Neural cell (in vitro differentiated cells): Measurements from ENCODE around the gene KRT32.

Source experiments
- EP300 ChIP-seq: fragments of 450-650 bp; conservative IDR thresholded peaks from 2 replicates; pipeline ENCODE4 v1.6.1; 2014; ENCODE audit warnings: antibody characterized with exemption, mild to moderate bottlenecking, moderate library complexity; ENCODE audit not compliant: poor library complexity, severe bottlenecking
- MXI1 ChIP-seq: fragments of 450-650 bp; conservative IDR thresholded peaks from 2 replicates; pipeline ENCODE4 v1.6.1; 2014; ENCODE audit warnings: antibody characterized with exemption, mild to moderate bottlenecking; ENCODE audit not compliant: poor library complexity, severe bottlenecking
- RAD21 ChIP-seq: fragments of 450-650 bp; conservative IDR thresholded peaks from 2 replicates; pipeline ENCODE4 v1.6.1; 2014; ENCODE audit warnings: antibody characterized with exemption, mild to moderate bottlenecking, moderate library complexity
- TAF1 ChIP-seq: IDR thresholded peaks from 2 replicates; pipeline ENCODE4 v1.6.1; 2012; ENCODE audit warnings: low read depth
- TF ChIP-seq, protein P1 (sequence below): fragments of 450-650 bp; IDR thresholded peaks from 2 replicates; pipeline ENCODE4 v1.5.1; 2014; ENCODE audit warnings: antibody characterized with exemption, mild to moderate bottlenecking, moderate library complexity; ENCODE audit not compliant: poor library complexity, severe bottlenecking

DNA sequence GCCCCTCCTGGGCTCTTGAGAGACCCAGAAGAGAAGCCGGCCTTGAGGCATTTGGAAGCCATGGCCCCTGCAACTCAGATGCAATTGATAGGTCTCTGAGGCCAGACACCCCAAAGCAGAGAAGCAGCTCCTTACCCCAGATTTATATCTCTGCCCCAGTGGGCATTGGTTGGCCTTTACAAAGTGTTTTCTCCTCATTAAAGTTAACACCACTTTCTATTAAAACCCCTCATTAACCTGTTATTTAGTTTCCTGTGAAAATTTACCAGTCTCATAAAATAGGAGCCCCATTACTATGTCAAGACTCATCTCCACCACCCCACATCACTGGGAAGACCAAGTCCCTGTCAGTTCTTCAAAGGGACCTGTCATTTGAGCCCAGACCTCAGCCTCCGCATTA is 13.8 kb upstream of the KRT32 start, which contains the start of gene KRT35:
- TF ChIP-seq MXI1 (no peak), TAF1 (no peak), EP300 (no peak), RAD21 (no peak)
- TF ChIP-seq, protein P1, sequence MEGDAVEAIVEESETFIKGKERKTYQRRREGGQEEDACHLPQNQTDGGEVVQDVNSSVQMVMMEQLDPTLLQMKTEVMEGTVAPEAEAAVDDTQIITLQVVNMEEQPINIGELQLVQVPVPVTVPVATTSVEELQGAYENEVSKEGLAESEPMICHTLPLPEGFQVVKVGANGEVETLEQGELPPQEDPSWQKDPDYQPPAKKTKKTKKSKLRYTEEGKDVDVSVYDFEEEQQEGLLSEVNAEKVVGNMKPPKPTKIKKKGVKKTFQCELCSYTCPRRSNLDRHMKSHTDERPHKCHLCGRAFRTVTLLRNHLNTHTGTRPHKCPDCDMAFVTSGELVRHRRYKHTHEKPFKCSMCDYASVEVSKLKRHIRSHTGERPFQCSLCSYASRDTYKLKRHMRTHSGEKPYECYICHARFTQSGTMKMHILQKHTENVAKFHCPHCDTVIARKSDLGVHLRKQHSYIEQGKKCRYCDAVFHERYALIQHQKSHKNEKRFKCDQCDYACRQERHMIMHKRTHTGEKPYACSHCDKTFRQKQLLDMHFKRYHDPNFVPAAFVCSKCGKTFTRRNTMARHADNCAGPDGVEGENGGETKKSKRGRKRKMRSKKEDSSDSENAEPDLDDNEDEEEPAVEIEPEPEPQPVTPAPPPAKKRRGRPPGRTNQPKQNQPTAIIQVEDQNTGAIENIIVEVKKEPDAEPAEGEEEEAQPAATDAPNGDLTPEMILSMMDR = no peak
